Gastrocnemius medialis (tissue), 4 donors: Measurements from ENCODE around the gene RFTN1. TPM values are rescaled to one million over a fixed set of nuclear protein-coding genes. Genes with fewer than 3 reads are reported as not detected.

Source experiments
- ATAC-seq, 2 donors: fragments of 150-250 bp; one replicate each; pipeline ENCODE4 v1.9.1; 2016
- DNase-seq, 2 donors: peaks; one replicate each; pipeline ENCODE4 v3.0.0-alpha.2; 2019
- H3K27ac ChIP-seq, 4 donors: fragments of 200-600 bp; sonication (generic); 1 replicate in 1 of 4; 2 replicates in 3 of 4; pipeline ENCODE4 v1.5.1; 2016 to 2018; ENCODE audit warnings: mild to moderate bottlenecking in 2 of 4, moderate library complexity in 1 of 4
- H3K27me3 ChIP-seq, 3 donors: fragments of 200-600 bp; sonication (generic) in 2 of 3; 1 replicate in 1 of 3; 2 replicates in 2 of 3; pipeline versions ENCODE4 v1.5.1 to v1.6.0; 2016 to 2019; ENCODE audit warnings: mild to moderate bottlenecking in 1 of 3, moderate library complexity in 1 of 3
- H3K36me3 ChIP-seq, 2 donors: fragments of 200-600 bp; sonication (generic) in 1 of 2; one replicate each; pipeline ENCODE4 v1.5.1; 2017 to 2018
- H3K4me1 ChIP-seq, 2 donors: fragments of 200-600 bp; sonication (generic) in 1 of 2; one replicate each; pipeline ENCODE4 v1.5.1; 2016 to 2017; ENCODE audit warnings: mild to moderate bottlenecking in 2 of 2
- H3K4me3 ChIP-seq, 4 donors: fragments of 200-600 bp; sonication (generic) in 3 of 4; 1 replicate in 1 of 4; 2 replicates in 3 of 4; pipeline ENCODE4 v1.5.1; 2016 to 2019; ENCODE audit warnings: mild to moderate bottlenecking in 2 of 4
- H3K9me3 ChIP-seq, 3 donors: fragments of 200-600 bp; sonication (generic) in 2 of 3; 1 replicate in 1 of 3; 2 replicates in 2 of 3; pipeline ENCODE4 v1.5.1; 2016 to 2019
- POLR2A ChIP-seq, 2 donors: fragments of 450-650 bp; IDR thresholded peaks; one replicate each; pipeline ENCODE4 v1.6.1; 2017; ENCODE audit warnings: antibody characterized with exemption in 2 of 2, mild to moderate bottlenecking in 2 of 2, moderate library complexity in 2 of 2
- in situ Hi-C, 4 donors: fragments of 200-750 bp; cut with MboI; loops; one replicate each; pipeline versions ENCODE4 v1.15.0 to v1.8.0; 2017; ENCODE audit warnings: low sequenced_read_pairs in 4 of 4
- intact Hi-C: fragments of 100-400 bp; cut with DNase I; formaldehyde crosslinking; loops from one replicate; pipeline ENCODE4 v1.15.1; 2023; ENCODE audit warnings: low total_unique reads
- total RNA-seq, 4 donors: library from RNA; depleted of rRNA; stranded (reverse); fragments of >200 nt; gene quantifications; one replicate each; pipeline versions ENCODE4 v1.1.0 to v1.2.3, GENCODE V29; 2016
- TF ChIP-seq, protein P1 (sequence below), 5 experiments: fragments of 450-650 bp in 3 of 5; fragments of 200-600 bp in 2 of 5; sonication (generic) in 2 of 5; IDR thresholded peaks in 4 of 5; conservative IDR thresholded peaks in 1 of 5; 1 replicate in 4 of 5; 2 replicates in 1 of 5; pipeline ENCODE4 v1.5.1; 2016 to 2019; ENCODE audit warnings: antibody characterized with exemption in 5 of 5, mild to moderate bottlenecking in 3 of 5, moderate library complexity in 3 of 5

Gene RFTN1
- total RNA-seq, 4 donors from 2014 or later = 10.7 to 22.8 (median 11.7) TPM

DNA sequence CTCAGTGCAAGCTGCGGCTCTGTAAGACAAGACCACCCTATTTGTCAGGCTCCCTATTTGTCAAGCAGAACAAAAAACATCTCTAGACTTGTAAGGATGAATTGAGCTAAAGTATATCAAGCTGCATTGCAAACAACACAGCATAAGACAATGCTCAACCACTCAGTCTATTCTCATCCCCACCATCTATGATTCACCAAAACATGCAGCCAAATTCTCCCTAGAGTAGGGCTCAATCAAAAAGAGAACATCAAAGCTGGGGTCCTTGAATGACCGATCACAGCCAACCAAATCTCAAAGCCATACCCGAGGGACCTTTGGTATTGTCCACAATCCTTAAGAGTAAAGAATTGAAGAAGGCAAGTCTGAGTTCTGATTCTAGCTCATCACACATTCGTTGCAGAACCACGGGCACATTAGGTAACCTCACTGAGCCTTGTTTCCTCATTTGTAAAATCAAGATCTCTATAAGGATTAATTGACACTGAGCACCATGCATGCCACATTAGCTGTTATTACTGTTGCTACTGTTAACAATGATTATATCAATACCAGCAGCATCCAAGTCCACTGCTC is 31.2 kb downstream of the RFTN1 start:
- Histone ChIP-seq H3K9me3 (no peaks in the 10 kb centered on the region), H3K4me1 (peaks cover 20 to 35% of the 10 kb centered on the region in 2 donors), H3K4me3 (no peak overlapping the region), H3K27me3 (no peaks in the 10 kb centered on the region), H3K27ac (peak overlapping the region in 3 of 4 donors; percentile 32 to 44 (median 43)), H3K36me3 (no peaks in the 10 kb centered on the region)
- no peak for DNase-seq
- intact Hi-C loops = no loop called here
- no peak for ATAC-seq
- no peak for TF ChIP-seq POLR2A (IDR thresholded peaks at IDR 0.05)
- in situ Hi-C loops = no loop called here

DNA sequence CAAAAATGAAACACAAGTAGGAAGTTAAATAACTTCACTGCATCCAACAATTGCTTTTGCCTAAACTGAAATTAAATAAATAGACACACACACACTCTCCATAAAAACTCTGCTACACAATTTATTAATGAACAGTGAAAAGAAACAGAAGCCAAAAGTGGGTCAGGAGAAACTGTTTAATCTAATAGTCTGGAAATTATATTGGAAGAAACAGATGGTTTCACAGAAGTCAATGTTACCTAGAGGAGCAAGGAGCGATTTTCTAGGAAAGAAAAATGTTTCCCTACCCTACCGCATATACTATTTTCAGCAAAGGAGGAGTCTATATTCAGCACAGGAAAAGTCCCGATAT is 32.0 kb downstream of the RFTN1 start:
- no peak for ATAC-seq
- peaks cover 20 to 39% of the 10 kb centered on the region in 2 donors for H3K4me1 ChIP-seq

DNA sequence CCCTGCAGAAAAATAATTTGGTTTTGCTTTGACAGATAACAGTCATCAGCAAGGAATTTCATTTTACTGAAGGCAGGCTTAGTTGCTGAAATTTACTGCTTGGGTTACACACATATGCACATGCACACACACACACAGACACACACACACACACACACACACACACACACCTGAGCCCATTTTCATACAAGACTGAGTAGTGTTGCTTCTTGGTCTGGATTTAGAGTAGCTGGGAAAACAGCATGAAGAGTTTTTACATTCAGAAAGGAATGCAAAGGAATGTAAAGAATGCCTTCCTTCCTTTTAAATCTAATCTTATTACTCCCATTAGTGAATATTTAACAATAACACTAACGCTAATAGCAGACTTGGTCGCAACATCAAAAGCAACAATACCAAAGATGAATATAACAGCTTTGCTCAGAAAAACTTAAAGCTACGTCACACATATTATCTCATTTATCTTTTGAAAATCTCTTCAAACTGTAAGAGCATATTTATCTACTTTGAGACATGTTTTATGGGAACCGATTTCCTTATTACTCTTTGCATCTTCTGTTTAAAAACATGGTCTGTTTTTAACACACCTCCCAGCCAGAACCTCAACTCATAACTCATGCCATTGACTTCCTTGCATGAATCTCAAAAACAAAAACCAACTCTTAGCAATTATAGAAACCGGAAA is 32.5 kb downstream of the RFTN1 start:
- no peak for TF ChIP-seq POLR2A (IDR thresholded peaks at IDR 0.05)
- TF ChIP-seq, protein P1, sequence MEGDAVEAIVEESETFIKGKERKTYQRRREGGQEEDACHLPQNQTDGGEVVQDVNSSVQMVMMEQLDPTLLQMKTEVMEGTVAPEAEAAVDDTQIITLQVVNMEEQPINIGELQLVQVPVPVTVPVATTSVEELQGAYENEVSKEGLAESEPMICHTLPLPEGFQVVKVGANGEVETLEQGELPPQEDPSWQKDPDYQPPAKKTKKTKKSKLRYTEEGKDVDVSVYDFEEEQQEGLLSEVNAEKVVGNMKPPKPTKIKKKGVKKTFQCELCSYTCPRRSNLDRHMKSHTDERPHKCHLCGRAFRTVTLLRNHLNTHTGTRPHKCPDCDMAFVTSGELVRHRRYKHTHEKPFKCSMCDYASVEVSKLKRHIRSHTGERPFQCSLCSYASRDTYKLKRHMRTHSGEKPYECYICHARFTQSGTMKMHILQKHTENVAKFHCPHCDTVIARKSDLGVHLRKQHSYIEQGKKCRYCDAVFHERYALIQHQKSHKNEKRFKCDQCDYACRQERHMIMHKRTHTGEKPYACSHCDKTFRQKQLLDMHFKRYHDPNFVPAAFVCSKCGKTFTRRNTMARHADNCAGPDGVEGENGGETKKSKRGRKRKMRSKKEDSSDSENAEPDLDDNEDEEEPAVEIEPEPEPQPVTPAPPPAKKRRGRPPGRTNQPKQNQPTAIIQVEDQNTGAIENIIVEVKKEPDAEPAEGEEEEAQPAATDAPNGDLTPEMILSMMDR (IDR thresholded peaks at IDR 0.05 in 4 of 5, conservative IDR thresholded peaks at IDR 0.05 in 1 of 5) = no peak
- H3K27ac ChIP-seq = peak overlapping the region in 1 of 4 donors; percentile 43
- H3K36me3 ChIP-seq = no peaks in the 10 kb centered on the region
- no peaks in the 10 kb centered on the region for H3K27me3 ChIP-seq
- no peaks in the 10 kb centered on the region for H3K9me3 ChIP-seq
- in situ Hi-C loops = no loop called here
- H3K4me1 ChIP-seq = peaks cover 20 to 39% of the 10 kb centered on the region in 2 donors
- ATAC-seq (no peak), DNase-seq (no peak)
- intact Hi-C loops = no loop called here
- no peak overlapping the region for H3K4me3 ChIP-seq

More for the DNA sequence above, 32.0 kb downstream of the RFTN1 start:
- no peak for TF ChIP-seq POLR2A (IDR thresholded peaks at IDR 0.05)
- TF ChIP-seq, protein P1 (IDR thresholded peaks at IDR 0.05 in 4 of 5, conservative IDR thresholded peaks at IDR 0.05 in 1 of 5) = no peak
- no peaks in the 10 kb centered on the region for H3K27me3 ChIP-seq
- in situ Hi-C loops (no loop called here), intact Hi-C loops (no loop called here)
- H3K4me3 ChIP-seq = no peak overlapping the region
- DNase-seq = no peak
- H3K9me3 ChIP-seq = no peaks in the 10 kb centered on the region
- no peaks in the 10 kb centered on the region for H3K36me3 ChIP-seq
- peak overlapping the region; percentile 32 to 45 (median 44) for H3K27ac ChIP-seq

DNA sequence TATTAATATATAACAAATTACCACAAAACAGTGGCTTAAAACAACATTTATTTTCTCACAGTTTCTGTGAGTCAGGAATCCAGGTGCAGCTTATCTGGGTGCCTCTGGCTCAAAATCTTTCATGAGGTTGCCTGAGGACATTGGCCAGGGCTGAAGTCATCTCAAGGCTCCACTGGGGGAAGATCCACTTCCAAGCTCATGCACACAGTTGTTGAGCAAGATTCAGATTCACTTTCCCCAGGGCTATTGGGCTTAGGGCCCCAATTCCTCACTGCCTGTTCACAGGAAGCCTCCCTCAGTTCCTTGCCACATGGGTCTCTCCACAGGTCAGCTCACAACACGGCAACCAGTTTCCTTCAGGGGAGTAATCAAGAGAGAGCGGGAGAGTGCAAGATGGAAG is 35.0 kb downstream of the RFTN1 start:
- intact Hi-C loops = no loop called here
- DNase-seq (peak in 1 of 2 donors; percentile 27), ATAC-seq (peak in 1 of 2 donors; percentile 21)
- Histone ChIP-seq H3K36me3 (no peaks in the 10 kb centered on the region), H3K9me3 (no peaks in the 10 kb centered on the region), H3K4me1 (peaks cover 9 to 17% of the 10 kb centered on the region in 2 donors), H3K27ac (no peak overlapping the region), H3K4me3 (no peak overlapping the region), H3K27me3 (no peaks in the 10 kb centered on the region)
- in situ Hi-C loops = no loop called here
- TF ChIP-seq, protein P1 (IDR thresholded peaks at IDR 0.05 in 4 of 5, conservative IDR thresholded peaks at IDR 0.05 in 1 of 5) = no peak
- TF ChIP-seq POLR2A (IDR thresholded peaks at IDR 0.05) = no peak

DNA sequence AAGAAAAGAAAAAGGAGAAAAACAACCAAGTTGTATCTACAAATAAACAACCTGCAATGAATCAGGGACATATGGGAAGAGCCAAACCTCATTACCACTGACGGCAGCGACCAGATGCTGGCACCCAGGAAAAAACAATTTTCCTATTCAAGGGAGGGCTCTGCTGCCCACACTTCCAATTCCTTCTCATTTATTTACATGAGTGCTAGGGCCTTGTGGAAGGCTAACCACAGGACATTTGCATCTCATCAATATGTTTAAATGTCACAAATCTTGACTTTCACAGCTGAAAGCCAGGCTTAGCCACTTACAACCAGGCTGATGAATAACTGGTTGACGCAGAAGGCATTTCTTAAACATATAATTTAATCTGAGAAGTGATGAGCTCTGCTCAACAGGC is 36.0 kb downstream of the RFTN1 start:
- Histone ChIP-seq H3K4me3 (no peak overlapping the region), H3K27me3 (no peaks in the 10 kb centered on the region), H3K4me1 (peaks cover 9 to 12% of the 10 kb centered on the region in 2 donors), H3K9me3 (no peaks in the 10 kb centered on the region), H3K27ac (no peak overlapping the region), H3K36me3 (no peaks in the 10 kb centered on the region)
- no peak for ATAC-seq
- DNase-seq = no peak
- in situ Hi-C loops (no loop called here), intact Hi-C loops (no loop called here)
- TF ChIP-seq, protein P1 (IDR thresholded peaks at IDR 0.05 in 4 of 5, conservative IDR thresholded peaks at IDR 0.05 in 1 of 5) = no peak
